WTC11 (cell line): Measurements from ENCODE around the gene LRRC4B. TPM values are rescaled to one million over a fixed set of nuclear protein-coding genes. Genes with fewer than 3 reads are reported as not detected.

ENCODE experiments used
- ATAC-seq: fragments of 200-7000 bp; cut with Tn5 transposase; 2 replicates; pipeline ENCODE4 v1.10.0; 2021; ENCODE audit warnings: mild to moderate bottlenecking, moderate library complexity
- CTCF ChIA-PET: fragments of 300-600 bp; sonication (Branson Sonifier 250); formaldehyde crosslinking; loops from one replicate; lab custom pipeline; 2021; ENCODE audit warnings: antibody characterized with exemption; lab: Charles Lee
- POLR2A ChIA-PET: fragments of 350-600 bp; sonication (Branson Sonifier 250); formaldehyde crosslinking; loops from one replicate; lab custom pipeline; 2021; ENCODE audit warnings: antibody characterized with exemption; lab: Charles Lee
- DNase-seq: peaks from one replicate; pipeline ENCODE4 v3.0.0; 2021; ENCODE audit warnings: low spot score
- H3K27ac Mint-ChIP-seq: 2 replicates; pipeline ENCODE4 v1.8.0; 2021; ENCODE audit warnings: mixed read lengths
- H3K27me3 Mint-ChIP-seq: 2 replicates; pipeline ENCODE4 v1.8.0; 2021; ENCODE audit warnings: low read depth, mild to moderate bottlenecking, moderate library complexity, mixed read lengths
- H3K36me3 Mint-ChIP-seq: 2 replicates; pipeline ENCODE4 v1.8.0; 2021; ENCODE audit warnings: mixed read lengths
- H3K4me1 Mint-ChIP-seq: 2 replicates; pipeline ENCODE4 v1.8.0; 2022; ENCODE audit warnings: mixed read lengths
- H3K4me3 Mint-ChIP-seq: 2 replicates; pipeline ENCODE4 v1.8.0; 2021; ENCODE audit warnings: mild to moderate bottlenecking, moderate library complexity, mixed read lengths
- H3K9me3 Mint-ChIP-seq: 2 replicates; pipeline ENCODE4 v1.8.0; 2021; ENCODE audit warnings: mixed read lengths
- CBFB ChIP-seq: sonication (generic); formaldehyde crosslinking; IDR thresholded peaks from 2 replicates; pipeline ENCODE4 v1.8.1; 2022; ENCODE audit warnings: mild to moderate bottlenecking, low read depth, missing genetic modification reagents
- E2F1 ChIP-seq: sonication (generic); formaldehyde crosslinking; IDR thresholded peaks from 2 replicates; pipeline ENCODE4 v1.8.0; 2022; ENCODE audit warnings: mild to moderate bottlenecking, missing genetic modification reagents
- EMX1 ChIP-seq: fragments of 250-450 bp; sonication (Bioruptor Pico); IDR thresholded peaks from 2 replicates; pipeline ENCODE4 v1.8.0; 2021; ENCODE audit warnings: mild to moderate bottlenecking
- GABPB1 ChIP-seq: sonication (generic); formaldehyde crosslinking; IDR thresholded peaks from 2 replicates; pipeline ENCODE4 v1.8.1; 2023; ENCODE audit warnings: mild to moderate bottlenecking, missing genetic modification reagents
- GTF2I ChIP-seq: fragments of 250-450 bp; sonication (Bioruptor Pico); conservative IDR thresholded peaks from 2 replicates; pipeline ENCODE4 v1.4.0; 2021; ENCODE audit warnings: mild to moderate bottlenecking
- HMGA2 ChIP-seq: fragments of 250-450 bp; sonication (Bioruptor Pico); IDR thresholded peaks from 2 replicates; pipeline ENCODE4 v1.4.0; 2021; ENCODE audit warnings: mild to moderate bottlenecking, moderate library complexity
- HMGXB4 ChIP-seq: sonication (generic); formaldehyde crosslinking; IDR thresholded peaks from 2 replicates; pipeline ENCODE4 v1.8.1; 2023; ENCODE audit warnings: mild to moderate bottlenecking, moderate library complexity, missing genetic modification reagents
- JAZF1 ChIP-seq: fragments of 250-450 bp; sonication (Bioruptor Pico); IDR thresholded peaks from 2 replicates; pipeline ENCODE4 v1.9.0; 2021; ENCODE audit warnings: moderate library complexity, mild to moderate bottlenecking, inconsistent platforms
- NR1H2 ChIP-seq: sonication (generic); formaldehyde crosslinking; IDR thresholded peaks from 2 replicates; pipeline ENCODE4 v1.9.0; 2021; ENCODE audit warnings: mild to moderate bottlenecking, moderate library complexity, missing genetic modification reagents
- OVOL2 ChIP-seq: fragments of 250-450 bp; sonication (Bioruptor Pico); IDR thresholded peaks from 2 replicates; pipeline ENCODE4 v1.9.0; 2021; ENCODE audit warnings: mild to moderate bottlenecking, borderline replicate concordance
- PREB ChIP-seq: sonication (generic); formaldehyde crosslinking; IDR thresholded peaks from 2 replicates; pipeline ENCODE4 v1.8.1; 2022; ENCODE audit warnings: mild to moderate bottlenecking, missing genetic modification reagents, moderate library complexity, borderline replicate concordance
- PRRX2 ChIP-seq: fragments of 250-450 bp; sonication (Bioruptor Pico); IDR thresholded peaks from 2 replicates; pipeline ENCODE4 v1.8.0; 2021; ENCODE audit warnings: mild to moderate bottlenecking
- RORB ChIP-seq: fragments of 250-450 bp; sonication (Bioruptor Pico); IDR thresholded peaks from 2 replicates; pipeline ENCODE4 v1.9.0; 2021; ENCODE audit warnings: mild to moderate bottlenecking
- TEAD1 ChIP-seq: sonication (generic); formaldehyde crosslinking; IDR thresholded peaks from 2 replicates; pipeline ENCODE4 v1.8.0; 2022; ENCODE audit warnings: mild to moderate bottlenecking, missing genetic modification reagents
- TEAD4 ChIP-seq: sonication (generic); formaldehyde crosslinking; IDR thresholded peaks from 2 replicates; pipeline ENCODE4 v1.8.0; 2022; ENCODE audit warnings: mild to moderate bottlenecking, missing genetic modification reagents
- TP53 ChIP-seq: sonication (generic); formaldehyde crosslinking; IDR thresholded peaks from 2 replicates; pipeline ENCODE4 v1.8.1; 2023; ENCODE audit warnings: mild to moderate bottlenecking, missing genetic modification reagents
- USF2 ChIP-seq: sonication (generic); formaldehyde crosslinking; IDR thresholded peaks from 2 replicates; pipeline ENCODE4 v1.8.1; 2023; ENCODE audit warnings: mild to moderate bottlenecking, missing genetic modification reagents, moderate library complexity
- ZBTB43 ChIP-seq: sonication (generic); formaldehyde crosslinking; IDR thresholded peaks from 2 replicates; pipeline ENCODE4 v1.8.1; 2023; ENCODE audit warnings: mild to moderate bottlenecking, missing genetic modification reagents
- ZNF512 ChIP-seq: sonication (generic); formaldehyde crosslinking; IDR thresholded peaks from 2 replicates; pipeline ENCODE4 v1.8.1; 2022; ENCODE audit warnings: missing genetic modification reagents, borderline replicate concordance
- ZSCAN18 ChIP-seq: fragments of 250-450 bp; sonication (Bioruptor Pico); IDR thresholded peaks from 2 replicates; pipeline ENCODE4 v2.1.2; 2022; ENCODE audit warnings: mild to moderate bottlenecking, moderate library complexity
- total RNA-seq: library from RNA; stranded (reverse); gene quantifications from 3 replicates; pipeline ENCODE4 v1.2.3, GENCODE V29; 2021

The LRRC4B gene
- total RNA-seq, 1 experiment from 2014 or later, result 10.0 TPM

GRCh38 chr19:50509366-50509765 is 58.9 kb downstream of the LRRC4B start:
- ATAC-seq (no peak), DNase-seq (no peak)
- CTCF ChIA-PET, result interaction anchor here (0.7 to 3.4 kb wide), 5 partner anchors 9 to 47 kb away, joined by 3 to 23 read pairs (median 7); no protein-coding TSS in a partner anchor
- Mint-ChIP-seq H3K27me3 (peaks cover 35% of the 10 kb centered on the region), H3K4me3 (no peak overlapping the region; the same call in 1 of the 2 replicates), H3K27ac (no peak overlapping the region), H3K36me3 (no peaks in the 10 kb centered on the region), H3K9me3 (no peaks in the 10 kb centered on the region), H3K4me1 (peaks cover 14% of the 10 kb centered on the region)
- POLR2A ChIA-PET, result no interaction called here
- no peak for TF ChIP-seq NR1H2
- TF ChIP-seq EMX1 (CRISPR knock-in tag), result no peak
- no peak for TF ChIP-seq TEAD4 (CRISPR knock-in tag)
- no peak for TF ChIP-seq PRRX2 (CRISPR knock-in tag)
- TF ChIP-seq USF2, result no peak

GRCh38 chr19:50508843-50509190 is 59.4 kb downstream of the LRRC4B start:
- DNase-seq (no peak), ATAC-seq (no peak)
- CTCF ChIA-PET, result interaction anchor here (0.6 to 1.0 kb wide), 5 partner anchors 9 to 152 kb away, joined by 3 to 4 read pairs (median 3); no protein-coding TSS in a partner anchor
- H3K4me1 Mint-ChIP-seq, result peaks cover 14% of the 10 kb centered on the region
- no peaks in the 10 kb centered on the region for H3K36me3 Mint-ChIP-seq
- peaks cover 34% of the 10 kb centered on the region for H3K27me3 Mint-ChIP-seq
- H3K9me3 Mint-ChIP-seq, result no peaks in the 10 kb centered on the region
- no peak overlapping the region for H3K4me3 Mint-ChIP-seq
- TF ChIP-seq GTF2I (CRISPR knock-in tag), result no peak
- no peak for TF ChIP-seq HMGA2
- TF ChIP-seq CBFB (CRISPR knock-in tag), result no peak
- TF ChIP-seq PREB (CRISPR knock-in tag), result no peak
- no peak for TF ChIP-seq ZNF512
- TF ChIP-seq E2F1 (CRISPR knock-in tag), result no peak
- TF ChIP-seq OVOL2, result no peak
- no peak for TF ChIP-seq HMGXB4
- TF ChIP-seq JAZF1, result no peak
- TF ChIP-seq RORB (CRISPR knock-in tag), result no peak
- TF ChIP-seq ZBTB43 (CRISPR knock-in tag), result no peak
- no peak for TF ChIP-seq PRRX2 (CRISPR knock-in tag)
- no peak for TF ChIP-seq ZSCAN18 (CRISPR knock-in tag)
- no peak for TF ChIP-seq TEAD1
- no peak for TF ChIP-seq TEAD4 (CRISPR knock-in tag)
- no peak for TF ChIP-seq TP53 (CRISPR knock-in tag)
- TF ChIP-seq GABPB1 (CRISPR knock-in tag), result no peak
- H3K27ac Mint-ChIP-seq, result no peak overlapping the region
- POLR2A ChIA-PET, result no interaction called here
